AG09319 (cell line): ENCODE measurements around the gene UPK3A.
A peak's percentile ranks its signal among the peaks of the same experiment; 100 is the strongest.
"Not testable (repeated sequence)": the region's sequence is repeated elsewhere in the genome, so short reads cannot be mapped to it uniquely, and the experiment has no call there.

Source experiments
- DNase-seq: peaks from one replicate; pipeline ENCODE4 v3.0.0-alpha.2; 2010; ENCODE audit warnings: low read depth; ENCODE audit errors: extremely low read depth
- TF ChIP-seq, protein P1 (sequence below): IDR thresholded peaks from 2 replicates; pipeline ENCODE4 v1.5.1; 2011; ENCODE audit warnings: low read depth, mild to moderate bottlenecking, inconsistent platforms, low read length, moderate library complexity

Gene UPK3A

DNA sequence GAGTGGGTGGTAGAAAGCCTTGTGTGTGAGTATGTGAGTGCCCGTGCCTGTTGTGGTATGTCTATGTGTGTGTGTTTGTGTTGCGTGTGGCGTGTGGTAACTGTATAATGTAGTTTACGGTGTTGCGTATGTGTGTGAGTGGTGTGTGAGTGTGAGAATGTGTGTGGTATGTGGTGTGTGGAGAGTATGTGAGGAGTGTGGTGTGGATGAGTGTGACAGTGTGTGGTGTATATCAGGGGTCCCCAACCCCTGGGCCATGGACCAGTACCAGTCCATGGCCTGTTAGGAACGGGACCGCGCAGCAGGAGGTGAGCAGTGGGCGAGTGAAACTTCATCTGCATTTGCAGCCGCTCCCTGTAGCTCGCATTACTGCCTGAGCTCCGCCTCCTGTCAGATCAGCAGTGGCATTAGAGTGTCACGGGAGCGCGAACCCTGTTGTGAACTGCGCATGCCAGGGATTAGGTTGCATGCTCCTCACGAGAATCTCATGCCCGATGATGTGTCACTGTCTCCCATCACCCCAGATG, 5.7 kb downstream of the UPK3A start:
- peak; percentile 24 for DNase-seq

DNA sequence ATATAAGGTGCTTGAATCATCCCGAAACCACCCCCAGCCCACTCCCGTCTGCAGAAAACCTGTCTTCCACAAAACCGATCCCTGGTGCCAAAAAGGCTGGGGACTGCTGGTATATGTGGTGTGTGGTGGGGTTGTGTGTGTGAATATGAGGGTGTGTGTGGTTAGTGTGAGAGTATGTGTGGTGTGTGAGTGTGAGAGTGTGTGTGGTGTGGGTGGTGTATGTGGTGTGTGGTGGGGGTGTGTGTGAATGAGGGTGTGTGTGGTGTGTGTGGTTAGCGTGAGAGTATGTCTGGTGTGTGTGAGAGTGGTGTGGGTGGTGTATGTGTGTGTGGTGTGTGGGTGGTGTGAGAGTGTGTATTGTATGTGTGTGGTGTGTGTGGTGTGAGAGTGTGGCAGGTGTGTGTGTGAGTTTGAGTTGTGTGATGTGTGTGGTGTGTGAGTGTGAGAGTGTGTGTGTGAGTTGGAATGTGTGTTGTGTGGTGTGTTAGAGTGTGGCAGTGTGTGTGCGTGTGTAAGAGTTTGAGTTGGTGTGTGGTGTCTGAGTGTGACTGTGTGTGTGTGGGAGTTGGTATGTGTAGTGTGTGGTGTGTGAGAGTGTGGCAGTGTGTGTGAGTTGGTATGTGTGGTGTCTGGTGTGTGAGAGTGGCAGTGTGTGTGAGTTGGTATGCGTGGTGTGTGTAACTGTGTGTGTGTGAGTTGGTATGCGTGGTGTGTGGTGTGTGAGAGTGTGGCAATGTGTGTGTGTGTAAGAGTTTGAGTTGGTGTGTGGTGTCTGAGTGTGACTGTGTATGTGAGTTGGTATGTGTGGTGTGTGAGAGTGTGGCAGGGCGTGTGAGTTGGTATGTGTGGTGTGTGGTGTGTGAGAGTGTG, 6.5 kb downstream of the UPK3A start:
- TF ChIP-seq, protein P1, sequence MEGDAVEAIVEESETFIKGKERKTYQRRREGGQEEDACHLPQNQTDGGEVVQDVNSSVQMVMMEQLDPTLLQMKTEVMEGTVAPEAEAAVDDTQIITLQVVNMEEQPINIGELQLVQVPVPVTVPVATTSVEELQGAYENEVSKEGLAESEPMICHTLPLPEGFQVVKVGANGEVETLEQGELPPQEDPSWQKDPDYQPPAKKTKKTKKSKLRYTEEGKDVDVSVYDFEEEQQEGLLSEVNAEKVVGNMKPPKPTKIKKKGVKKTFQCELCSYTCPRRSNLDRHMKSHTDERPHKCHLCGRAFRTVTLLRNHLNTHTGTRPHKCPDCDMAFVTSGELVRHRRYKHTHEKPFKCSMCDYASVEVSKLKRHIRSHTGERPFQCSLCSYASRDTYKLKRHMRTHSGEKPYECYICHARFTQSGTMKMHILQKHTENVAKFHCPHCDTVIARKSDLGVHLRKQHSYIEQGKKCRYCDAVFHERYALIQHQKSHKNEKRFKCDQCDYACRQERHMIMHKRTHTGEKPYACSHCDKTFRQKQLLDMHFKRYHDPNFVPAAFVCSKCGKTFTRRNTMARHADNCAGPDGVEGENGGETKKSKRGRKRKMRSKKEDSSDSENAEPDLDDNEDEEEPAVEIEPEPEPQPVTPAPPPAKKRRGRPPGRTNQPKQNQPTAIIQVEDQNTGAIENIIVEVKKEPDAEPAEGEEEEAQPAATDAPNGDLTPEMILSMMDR = no peak
- DNase-seq = no peak

More for the DNA sequence above, 5.7 kb downstream of the UPK3A start:
- TF ChIP-seq, protein P1 = no peak

DNA sequence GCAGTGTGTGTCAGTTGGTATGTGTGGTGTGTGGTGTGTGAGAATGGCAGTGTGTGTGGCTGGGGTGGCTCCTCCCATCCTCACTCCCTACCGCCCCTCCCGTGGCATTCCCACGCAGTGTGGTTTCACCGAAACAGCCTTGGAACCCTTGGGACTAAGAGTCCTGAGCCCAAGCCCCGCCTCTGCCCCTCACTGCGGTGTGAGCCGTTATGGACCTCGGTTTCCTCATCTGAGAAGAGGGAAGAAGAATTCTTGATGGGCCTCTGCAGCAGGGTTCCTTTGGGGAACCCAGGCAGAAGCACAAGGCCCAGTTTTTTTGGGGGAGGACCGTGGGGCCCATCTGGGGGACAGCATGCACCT, 7.2 kb downstream of the UPK3A start:
- DNase-seq = no peak
- TF ChIP-seq, protein P1 = no peak

DNA sequence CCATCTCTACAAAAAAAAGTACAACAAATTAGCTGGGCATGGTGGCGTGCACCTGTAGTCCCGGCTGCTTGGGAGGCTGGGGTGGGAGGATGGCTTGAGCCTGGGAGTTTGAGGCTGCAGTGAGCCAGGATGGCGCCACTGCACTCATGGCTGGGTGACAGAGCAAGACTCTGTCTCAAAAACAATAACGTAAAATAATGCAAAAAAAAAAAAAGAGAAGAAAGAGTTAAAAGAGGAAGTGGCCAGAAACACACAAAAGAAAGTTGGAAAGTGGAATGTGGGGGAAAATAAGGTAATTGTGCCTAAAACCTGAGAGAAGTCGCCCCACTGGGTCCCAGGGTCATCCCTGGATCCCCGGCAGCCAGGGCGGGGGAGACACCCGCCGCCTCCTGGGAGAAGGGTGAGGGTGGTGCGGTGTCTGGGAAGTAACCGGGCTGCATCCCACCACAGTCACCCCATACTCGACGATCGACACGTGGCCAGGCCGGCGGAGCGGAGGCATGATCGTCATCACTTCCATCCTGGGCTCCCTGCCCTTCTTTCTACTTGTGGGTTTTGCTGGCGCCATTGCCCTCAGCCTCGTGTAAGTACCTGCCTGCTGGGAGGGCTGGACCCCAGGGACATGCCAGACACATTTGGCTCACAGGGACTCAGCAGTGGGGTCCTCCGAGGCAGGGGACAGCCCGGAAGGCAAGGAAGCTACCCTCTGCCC, 8.1 kb downstream of the UPK3A start:
- DNase-seq = no peak
- TF ChIP-seq, protein P1 = no peak

DNA sequence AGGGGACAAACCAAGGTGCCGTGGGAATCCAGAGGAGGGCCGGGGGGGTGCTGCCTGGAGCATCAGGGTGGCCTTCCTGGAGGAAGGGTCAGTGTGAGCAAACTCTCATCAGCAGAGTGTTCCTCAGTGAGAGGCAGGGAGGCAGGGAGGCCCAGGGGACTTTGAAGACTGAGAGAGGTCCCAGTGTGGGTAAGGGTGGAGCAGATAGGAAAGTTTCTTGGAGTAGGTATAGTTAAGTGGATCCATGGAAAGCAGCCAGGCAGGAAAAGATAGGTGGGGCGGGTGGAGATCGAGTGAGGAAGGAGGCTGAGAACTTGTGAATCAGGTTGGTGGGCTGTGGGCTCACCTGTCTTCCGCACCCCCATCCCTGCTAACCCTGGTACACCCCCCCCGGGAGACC, 9.3 kb downstream of the UPK3A start:
- DNase-seq = no peak
- TF ChIP-seq, protein P1 = no peak

DNA sequence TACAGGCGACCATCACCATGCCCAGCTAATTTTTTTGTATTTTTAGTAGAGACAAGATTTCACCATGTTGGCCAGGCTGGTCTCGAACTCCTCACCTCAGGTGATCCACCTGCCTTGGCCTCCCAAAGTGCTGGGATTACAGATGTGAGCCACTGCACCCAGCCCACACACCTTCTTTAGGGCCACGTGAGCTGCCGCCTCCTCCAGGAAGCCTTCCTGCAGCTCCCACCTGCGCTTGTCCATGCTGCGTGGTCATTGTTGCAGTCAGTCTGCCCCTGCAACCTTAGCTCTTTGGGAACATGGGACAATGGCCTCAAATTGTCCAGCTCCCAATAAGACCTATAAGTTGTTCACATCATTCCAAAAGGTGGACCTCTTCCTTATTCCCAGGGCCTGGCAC, 10.3 kb downstream of the UPK3A start:
- not testable (repeated sequence) for DNase-seq

DNA sequence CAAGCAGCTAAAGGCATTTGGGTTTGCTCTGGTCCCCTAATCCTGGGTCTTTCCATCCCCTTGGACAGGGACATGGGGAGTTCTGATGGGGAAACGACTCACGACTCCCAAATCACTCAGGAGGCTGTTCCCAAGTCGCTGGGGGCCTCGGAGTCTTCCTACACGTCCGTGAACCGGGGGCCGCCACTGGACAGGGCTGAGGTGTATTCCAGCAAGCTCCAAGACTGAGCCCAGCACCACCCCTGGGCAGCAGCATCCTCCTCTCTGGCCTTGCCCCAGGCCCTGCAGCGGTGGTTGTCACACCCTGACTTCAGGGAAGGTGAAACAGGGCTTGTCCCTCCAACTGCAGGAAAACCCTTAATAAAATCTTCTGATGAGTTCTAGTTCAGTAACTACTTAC, 10.7 kb downstream of the UPK3A start:
- TF ChIP-seq, protein P1 = no peak

More for the DNA sequence above, 10.7 kb downstream of the UPK3A start:
- DNase-seq = no peak
